ENCODE data around the gene SHLD1. TPM values are rescaled to one million over a fixed set of nuclear protein-coding genes. Genes with fewer than 3 reads are reported as not detected.

SHLD1 gene
- total RNA-seq, 4 donors from 2014 or later, result 4.0 to 11.7 (median 4.7) TPM

GRCh38 chr20:5844063-5844681 is 94.0 kb downstream of the SHLD1 start:
- no peaks in the 10 kb centered on the region for H3K27me3 ChIP-seq
- WGBS, 2 donors, result 82 to 85% methylated on average over 2 of the region's 2 CpGs
- H3K27ac ChIP-seq, result no peak overlapping the region
- no peak overlapping the region for H3K4me3 ChIP-seq (replicated peaks in 1 of 3)
- H3K9me3 ChIP-seq, result no peaks in the 10 kb centered on the region
- DNase-seq, result no peak
- TF ChIP-seq POLR2A (IDR thresholded peaks at IDR 0.05), result no peak
- TF ChIP-seq CTCF (IDR thresholded peaks at IDR 0.05), result no peak
- intact Hi-C loops (cut with DNase I), result no loop called here
- H3K36me3 ChIP-seq, result no peaks in the 10 kb centered on the region
- H3K4me1 ChIP-seq, result peaks cover 0 to 5% of the 10 kb centered on the region in 2 donors

GRCh38 chr20:5845681-5846615 is 95.7 kb downstream of the SHLD1 start:
- 54 to 56% methylated on average over 12 of the region's 12 CpGs for WGBS, 2 donors
- H3K4me1 ChIP-seq, result peaks cover 0 to 5% of the 10 kb centered on the region in 2 donors
- no peaks in the 10 kb centered on the region for H3K9me3 ChIP-seq
- H3K36me3 ChIP-seq, result no peaks in the 10 kb centered on the region
- TF ChIP-seq POLR2A (IDR thresholded peaks at IDR 0.05), result no peak
- TF ChIP-seq CTCF (IDR thresholded peaks at IDR 0.05), result no peak
- DNase-seq, result no peak
- intact Hi-C loops (cut with DNase I), result no loop called here
- no peaks in the 10 kb centered on the region for H3K27me3 ChIP-seq
- no peak overlapping the region for H3K4me3 ChIP-seq (replicated peaks in 1 of 3)
- peak overlapping the region in 1 of 3 donors; percentile 4 for H3K27ac ChIP-seq

GRCh38 chr20:5848711-5849505 is 98.7 kb downstream of the SHLD1 start:
- Histone ChIP-seq H3K27ac (no peak overlapping the region), H3K9me3 (no peaks in the 10 kb centered on the region), H3K36me3 (no peaks in the 10 kb centered on the region), H3K4me3 (replicated peaks in 1 of 3) (no peak overlapping the region), H3K4me1 (peaks cover 0 to 5% of the 10 kb centered on the region in 2 donors), H3K27me3 (no peaks in the 10 kb centered on the region)
- TF ChIP-seq CTCF (IDR thresholded peaks at IDR 0.05) (no peak), POLR2A (IDR thresholded peaks at IDR 0.05) (no peak)
- peak in 1 of 2 donors; percentile 3 for DNase-seq
- intact Hi-C loops (cut with DNase I), result no loop called here
- 73 to 82% methylated on average over 11 of the region's 11 CpGs for WGBS, 2 donors

GRCh38 chr20:5855939-5856338 is 105.7 kb downstream of the SHLD1 start:
- intact Hi-C loops (cut with DNase I), result no loop called here
- Histone ChIP-seq H3K4me3 (replicated peaks in 1 of 3) (no peak overlapping the region), H3K36me3 (no peaks in the 10 kb centered on the region), H3K9me3 (no peaks in the 10 kb centered on the region), H3K4me1 (no peaks in the 10 kb centered on the region), H3K27ac (no peak overlapping the region), H3K27me3 (no peaks in the 10 kb centered on the region)
- WGBS, 2 donors, result 89 to 94% methylated on average over 3 of the region's 3 CpGs
- no peak for DNase-seq
- TF ChIP-seq CTCF (IDR thresholded peaks at IDR 0.05) (no peak), POLR2A (IDR thresholded peaks at IDR 0.05) (no peak)
